ENCODE measurements around the gene RPP21.

The RPP21 gene

DNA sequence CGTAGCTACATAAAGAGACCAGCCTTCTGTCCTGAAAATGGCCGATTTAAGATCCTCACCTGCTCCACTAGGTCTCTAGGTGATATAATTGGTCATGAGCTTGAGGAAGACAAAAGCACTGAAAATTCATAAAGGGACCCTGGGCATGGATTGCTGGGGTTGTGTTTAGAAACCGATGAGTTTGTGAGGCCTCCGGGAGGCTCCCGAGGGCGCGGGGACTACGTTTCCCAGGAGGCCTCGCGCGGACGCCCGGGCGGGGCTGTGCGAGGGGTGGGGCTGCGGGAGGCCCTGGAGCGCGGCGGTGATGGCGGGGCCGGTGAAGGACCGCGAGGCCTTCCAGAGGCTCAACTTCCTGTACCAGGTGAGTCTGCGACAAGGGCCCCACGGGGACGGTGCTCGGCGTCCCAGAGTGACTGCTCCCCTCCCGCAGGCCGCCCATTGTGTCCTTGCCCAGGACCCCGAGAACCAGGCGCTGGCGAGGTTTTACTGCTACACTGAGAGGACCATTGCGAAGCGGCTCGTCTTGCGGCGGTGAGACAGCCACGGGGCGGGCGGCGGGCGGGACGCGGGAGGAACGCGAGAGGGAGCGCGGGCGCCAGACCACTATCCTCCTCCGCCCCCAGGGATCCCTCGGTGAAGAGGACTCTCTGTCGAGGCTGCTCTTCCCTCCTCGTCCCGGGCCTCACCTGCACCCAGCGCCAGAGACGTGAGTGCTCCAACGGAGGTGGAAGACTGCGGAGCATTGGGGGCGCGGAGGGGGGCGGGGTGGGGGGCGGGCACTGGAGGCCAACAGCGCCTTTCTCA is at the start of gene RPP21:
Gene RPP21 (plus strand): TSS at position 289 of the 804 bp plus-strand sequence. CDS start 16 bp downstream, at position 305.
- DNase-seq: peak; percentile 77 to 96 (median 92)
- intact Hi-C loops (cut with DNase I): loop anchor here (2.0 kb wide), 1 partner anchor 18 kb away; the partner anchor contains the start of gene TRIM39

DNA sequence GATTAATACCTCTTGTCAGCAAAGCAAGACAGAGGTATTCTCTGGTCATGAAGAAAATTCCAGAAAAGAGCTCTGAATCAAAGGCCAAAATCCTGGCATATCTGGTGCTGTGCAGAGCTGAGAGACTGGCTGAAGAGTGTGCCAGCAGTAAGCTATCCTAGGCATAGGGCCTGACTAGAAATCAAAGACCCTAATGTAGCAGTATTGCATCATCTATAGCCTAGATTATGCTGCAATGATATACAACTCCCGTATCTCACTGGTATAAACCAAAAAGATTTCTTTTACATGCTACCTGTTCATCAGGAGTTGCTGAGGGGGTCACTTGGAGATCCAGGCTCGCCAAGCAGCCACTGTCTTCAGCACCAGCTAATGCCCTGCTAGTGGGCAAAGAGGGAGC is 49.1 kb upstream of the RPP21 start:
- intact Hi-C loops (cut with DNase I): no loop called here
- no peak for DNase-seq

DNA sequence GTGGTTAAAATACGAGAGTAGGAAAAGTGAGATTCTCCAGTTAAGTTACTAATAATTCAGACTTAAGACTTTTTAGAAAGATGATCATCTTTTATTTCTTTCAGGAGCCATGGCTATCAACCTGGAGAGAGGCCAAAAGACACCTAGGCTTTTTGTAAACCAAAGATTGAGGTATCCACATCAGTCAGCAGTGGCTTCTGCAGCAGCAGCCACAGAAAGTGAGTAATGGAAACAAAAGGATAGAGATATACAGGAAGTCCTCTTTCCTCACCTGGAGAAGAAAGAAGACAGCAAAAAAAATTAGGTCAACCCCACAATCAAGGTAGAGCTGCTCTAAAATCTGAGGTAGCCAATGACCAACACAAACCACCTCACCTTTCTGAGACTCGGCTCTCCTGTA is 41.0 kb upstream of the RPP21 start:
- no peak for DNase-seq
- intact Hi-C loops (cut with DNase I): no loop called here

DNA sequence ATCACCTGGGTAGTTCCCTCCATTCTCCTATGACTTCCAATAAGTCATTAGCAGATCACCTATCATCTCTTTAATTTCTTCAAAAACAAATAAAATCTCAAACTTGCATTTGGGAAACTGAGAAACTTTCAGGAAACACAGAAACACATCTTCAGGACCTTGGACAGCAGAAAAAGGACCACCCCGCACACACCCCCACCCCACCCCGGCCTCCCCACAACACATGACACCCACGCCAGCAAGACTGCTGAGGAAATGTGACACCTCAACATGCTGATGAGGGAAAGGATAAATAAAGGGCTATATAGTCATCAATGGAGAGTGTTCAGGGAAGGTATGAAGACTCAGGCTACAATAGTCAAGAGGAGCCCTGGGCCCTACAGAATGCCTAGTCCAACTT is 33.9 kb upstream of the RPP21 start:
- DNase-seq: no peak
- intact Hi-C loops (cut with DNase I): no loop called here

DNA sequence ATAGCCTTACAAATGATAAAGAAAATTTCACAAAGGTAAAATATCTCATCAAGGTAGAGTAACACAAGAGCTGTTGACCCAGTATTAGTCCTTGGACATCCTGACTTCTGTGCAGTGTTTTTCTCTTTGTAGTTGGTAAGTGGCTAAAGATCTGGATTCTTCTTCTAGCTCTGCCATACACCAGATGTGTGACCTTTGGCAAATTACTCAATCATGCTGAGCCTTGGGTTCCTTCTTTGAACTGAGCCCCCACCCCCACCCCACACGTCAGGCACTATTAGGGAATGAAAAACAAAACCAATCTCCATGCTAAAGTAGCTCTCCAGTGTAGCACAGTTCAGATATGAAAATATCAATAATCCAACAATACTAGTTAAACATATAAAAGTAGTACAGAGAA is 33.3 kb upstream of the RPP21 start:
- no peak for DNase-seq
- intact Hi-C loops (cut with DNase I): no loop called here

DNA sequence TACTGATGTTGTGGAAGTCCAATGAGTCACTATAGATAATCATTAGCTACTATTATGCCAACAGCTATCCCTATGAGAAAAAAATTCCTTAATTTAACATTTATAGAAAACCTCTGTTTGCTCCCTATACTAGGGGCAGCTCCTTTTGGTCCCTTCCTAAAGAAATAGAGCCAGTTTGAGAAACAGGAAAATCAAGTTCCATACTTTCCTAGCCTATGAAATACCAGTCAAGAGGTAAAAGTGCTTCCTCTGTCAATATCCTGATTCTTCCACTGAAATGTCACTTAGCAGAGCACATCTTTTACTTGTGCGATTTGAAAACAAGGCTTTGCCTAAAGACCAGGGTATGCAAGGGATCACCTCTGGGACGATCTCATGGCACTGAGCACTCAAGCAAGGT is 32.7 kb upstream of the RPP21 start:
- intact Hi-C loops (cut with DNase I): no loop called here
- DNase-seq: no peak

DNA sequence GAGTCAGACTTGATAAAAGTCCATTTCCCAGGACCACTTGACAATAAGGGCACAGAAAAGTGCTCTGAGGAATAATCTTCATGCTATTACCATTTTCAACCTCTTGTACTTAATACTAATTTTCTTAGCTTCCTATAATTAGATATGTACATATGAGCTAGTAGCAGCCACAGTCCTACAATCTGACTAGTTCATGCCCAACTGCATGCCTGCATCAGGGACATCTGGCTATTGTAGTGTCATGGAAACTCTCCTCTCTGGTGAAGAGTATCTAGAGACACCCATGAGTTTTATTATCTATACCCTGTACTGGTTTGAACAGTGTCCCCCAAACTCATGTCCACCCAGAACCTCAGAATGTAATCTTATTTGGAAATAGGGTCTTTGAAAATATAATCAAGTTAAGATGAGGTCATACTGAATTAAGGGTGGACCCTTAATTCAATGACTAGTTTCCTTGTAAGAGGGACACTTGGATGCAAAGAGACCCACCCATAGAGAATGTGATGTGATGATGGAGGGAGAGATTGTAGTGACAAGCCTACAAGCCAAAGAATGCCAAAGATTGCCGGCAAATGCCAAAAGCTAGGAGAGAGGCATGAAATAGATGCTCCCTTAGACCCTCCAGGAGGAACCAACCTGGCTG is 32.2 kb upstream of the RPP21 start:
- intact Hi-C loops (cut with DNase I): no loop called here
- no peak for DNase-seq

DNA sequence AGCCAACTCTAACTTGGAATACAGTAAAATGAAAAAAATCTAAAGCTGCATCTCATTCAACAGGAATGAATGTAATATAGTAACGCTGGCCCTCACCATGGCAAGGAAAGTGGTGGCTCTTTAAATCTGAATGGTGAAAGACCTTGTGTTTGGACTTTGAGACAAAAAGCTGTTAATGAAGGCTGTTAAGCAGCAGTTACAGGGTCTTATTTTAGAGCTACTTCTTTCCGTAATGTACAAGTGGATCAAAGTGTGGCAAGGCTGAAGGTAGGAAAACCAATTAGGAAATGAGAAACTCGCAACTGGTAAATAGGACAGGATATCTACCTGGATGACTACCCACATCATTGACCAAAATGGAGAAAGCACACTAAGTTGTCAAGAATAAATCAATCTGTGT is 29.8 kb upstream of the RPP21 start:
- intact Hi-C loops (cut with DNase I): no loop called here
- no peak for DNase-seq

DNA sequence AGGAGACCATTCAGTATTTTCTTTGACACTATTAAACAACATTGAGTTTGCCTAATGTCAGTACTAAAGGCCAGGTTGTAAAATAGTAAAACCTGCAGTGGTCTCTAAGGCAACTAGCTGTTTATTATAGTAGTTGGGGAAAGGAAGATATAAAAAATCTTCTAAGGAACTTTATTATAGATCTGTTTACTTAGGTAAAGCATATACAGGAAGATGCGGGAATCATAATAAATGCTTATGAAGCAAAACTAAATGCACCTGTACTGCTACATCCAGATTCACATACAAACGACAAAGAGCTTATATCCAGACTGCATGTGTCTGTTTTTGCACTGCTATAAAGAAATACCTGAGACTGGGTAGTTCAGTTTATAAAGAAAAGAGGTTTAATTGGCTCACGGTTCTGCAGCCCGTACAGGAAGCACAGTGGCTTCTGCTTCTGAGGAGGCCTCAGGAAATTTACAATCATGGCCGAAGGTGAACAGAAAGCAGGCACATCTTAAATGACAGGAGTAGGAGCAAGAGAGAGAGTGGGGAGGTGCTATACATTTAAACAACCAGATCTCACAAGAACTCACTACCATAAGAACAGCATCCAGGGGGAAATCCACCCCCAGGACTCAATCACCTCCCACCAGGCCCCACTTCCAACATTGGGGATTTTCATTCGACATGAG is 26.9 kb upstream of the RPP21 start:
- no peak for DNase-seq
- intact Hi-C loops (cut with DNase I): no loop called here

DNA sequence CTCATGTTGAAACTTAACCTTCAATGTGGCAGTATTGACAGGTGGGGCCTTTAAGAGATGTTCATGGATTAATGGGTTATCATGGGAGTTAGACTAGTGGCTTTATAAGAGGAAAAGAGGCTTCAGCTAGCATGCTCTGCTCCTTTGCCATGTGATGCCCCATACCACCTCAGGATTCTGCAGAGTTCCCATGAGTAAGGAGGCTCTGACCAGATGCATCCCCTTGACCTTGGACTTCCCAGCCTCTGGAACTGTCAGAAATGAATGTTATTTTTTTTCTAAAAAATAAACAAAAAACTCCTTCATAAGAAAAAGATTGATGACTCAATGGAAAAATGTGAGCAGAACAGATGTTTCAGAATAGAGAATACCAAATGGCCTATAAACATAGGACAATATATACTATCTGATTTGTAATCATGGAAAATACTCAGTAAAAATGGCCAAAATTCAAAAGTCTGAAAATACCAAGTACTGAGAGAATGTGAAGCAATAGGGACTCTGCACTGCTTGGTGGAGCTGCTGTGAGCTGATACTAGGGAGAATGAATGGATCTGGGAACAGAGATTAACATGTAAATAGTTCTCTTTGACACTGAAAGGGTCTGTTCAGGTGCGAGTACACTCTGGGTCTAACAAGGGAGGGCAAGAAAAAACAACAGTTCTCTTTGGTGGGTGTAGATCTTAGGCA is 25.7 kb upstream of the RPP21 start:
- no peak for DNase-seq

DNA sequence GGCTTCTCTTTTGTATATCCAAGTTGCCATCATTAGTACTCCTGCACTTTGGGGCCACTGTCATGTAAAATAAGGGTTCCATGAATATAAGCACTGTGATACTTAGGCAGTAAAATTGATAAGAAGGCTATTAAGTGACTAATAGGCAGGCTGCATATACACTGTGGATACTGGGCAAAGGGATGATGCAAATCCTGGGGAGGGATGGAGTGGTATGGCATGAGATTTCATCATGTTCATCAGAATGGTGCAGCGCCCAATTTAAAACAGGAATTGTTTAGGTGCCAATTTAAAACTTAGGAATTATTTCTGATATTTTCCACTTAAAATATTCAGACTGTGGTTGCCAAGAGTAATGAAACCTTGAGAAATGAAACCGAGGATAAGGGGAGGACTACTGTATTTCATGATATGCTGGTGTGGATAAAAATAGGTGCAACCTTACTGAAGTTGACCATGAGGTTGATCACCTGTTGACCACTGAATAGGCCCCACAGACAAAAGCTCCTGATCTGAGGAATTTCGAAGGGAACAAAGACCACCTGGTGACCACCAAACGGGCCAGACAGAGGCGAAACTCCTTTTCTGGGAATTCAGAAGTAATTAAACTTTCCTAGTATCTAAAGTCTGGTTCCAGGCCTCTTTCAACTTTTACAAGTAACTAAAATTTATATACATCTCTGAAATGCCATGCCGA is 23.1 kb upstream of the RPP21 start:
- no peak for DNase-seq
- intact Hi-C loops (cut with DNase I): no loop called here

More for the DNA sequence above, 25.7 kb upstream of the RPP21 start:
- intact Hi-C loops (cut with DNase I): no loop called here

DNA sequence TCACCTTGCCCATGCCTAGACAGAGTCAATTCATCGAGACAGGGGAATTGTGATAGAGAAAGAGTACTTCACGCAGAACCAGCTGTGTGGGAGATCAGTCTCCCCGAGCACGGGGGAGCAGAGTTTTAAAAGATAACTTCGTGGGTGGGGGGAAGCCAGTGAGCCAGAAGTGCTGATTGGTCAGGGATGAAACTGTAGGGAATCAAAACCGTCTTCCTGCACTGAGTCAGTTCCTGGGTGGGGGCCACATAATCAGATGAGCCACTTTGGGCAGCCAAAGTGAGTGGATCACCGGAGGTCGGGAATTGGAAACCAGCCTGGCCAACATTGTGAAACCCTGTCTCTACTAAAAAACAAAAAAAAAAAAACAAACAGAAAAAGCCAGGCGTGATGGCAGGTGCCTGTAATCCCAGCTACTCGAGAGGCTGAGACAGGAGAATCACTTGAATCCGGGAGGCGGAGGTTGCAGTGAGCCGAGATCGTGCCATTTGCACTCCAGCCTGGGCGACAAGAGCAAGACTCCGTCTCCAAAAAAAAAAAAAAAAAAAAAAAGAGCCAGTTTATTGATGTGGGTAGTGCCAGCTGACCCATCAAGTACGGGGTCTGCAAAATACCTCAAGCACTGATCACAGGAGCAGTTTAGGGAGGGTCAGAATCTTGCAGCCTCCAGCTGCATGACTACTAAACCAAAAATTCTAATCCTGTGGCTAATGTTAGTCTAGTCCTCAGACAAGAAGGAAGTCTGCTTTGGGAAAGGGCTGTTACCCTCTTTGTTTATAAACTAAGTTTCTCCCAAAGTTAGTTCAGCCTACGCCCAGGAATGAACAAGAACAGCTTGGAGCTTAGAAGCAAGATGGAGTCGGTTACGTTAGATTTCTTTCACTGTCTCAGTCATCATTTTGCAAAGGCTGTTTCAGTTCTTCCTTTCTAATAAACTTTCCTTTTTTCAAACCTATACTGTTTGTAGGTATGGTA is 22.1 kb upstream of the RPP21 start:
- DNase-seq: peak in 2 of 42 donors; percentile 12 to 37
- intact Hi-C loops (cut with DNase I): no loop called here

DNA sequence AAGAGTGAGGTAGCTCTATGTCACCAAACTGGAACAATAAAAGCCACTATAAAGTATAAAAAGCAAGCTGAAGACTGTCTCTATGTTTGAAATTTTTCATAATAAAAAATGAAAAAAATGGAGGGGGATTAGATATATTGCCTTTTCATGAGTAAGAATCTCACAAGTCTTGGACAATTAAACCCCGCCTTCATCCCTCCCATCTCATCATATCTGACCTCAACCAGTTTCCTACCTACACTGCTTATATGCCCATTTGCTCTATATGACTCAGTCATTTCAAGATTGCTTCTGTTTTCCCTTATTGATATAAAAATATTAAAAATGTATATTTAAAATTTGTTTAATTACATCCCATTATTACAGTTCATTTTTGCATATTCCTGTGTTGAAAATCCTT is 21.1 kb upstream of the RPP21 start:
- intact Hi-C loops (cut with DNase I): no loop called here

DNA sequence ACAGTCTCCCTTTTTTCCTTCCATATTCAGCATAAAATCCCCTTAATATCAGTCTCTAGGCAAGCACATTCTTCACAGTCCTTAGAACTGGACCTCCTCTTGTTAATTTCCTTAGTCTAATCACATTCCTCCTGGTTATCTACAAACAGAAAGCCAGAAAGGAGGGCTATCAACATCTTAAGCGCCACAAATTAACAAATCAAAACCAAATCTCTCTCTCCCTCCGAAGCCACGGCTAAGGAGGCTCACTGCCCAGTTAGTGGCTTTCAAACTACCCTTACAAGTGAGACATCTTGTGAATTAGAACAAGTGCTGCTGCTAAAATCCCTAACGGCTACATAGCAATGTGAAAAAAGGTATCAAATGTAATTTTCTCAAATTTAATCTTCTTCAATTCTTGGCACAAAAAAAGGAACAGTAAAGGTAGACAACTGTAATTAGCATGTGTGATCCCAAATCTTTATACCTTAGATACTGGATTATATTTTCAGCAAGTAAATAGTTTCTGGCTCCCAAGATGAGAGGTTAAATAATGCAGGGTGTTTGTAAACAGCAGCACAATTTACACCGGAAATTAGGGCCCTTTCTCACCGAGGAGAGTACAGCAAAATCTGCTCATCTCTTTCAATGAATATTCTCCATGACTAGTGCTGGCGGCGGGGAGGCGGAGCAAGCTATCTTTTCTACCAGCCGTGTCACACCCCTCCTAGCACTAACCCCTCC is 19.6 kb upstream of the RPP21 start:
- DNase-seq: peak in 41 of 42 donors; percentile 21 to 86 (median 62)
- intact Hi-C loops (cut with DNase I): no loop called here

More for the DNA sequence above, 21.1 kb upstream of the RPP21 start:
- DNase-seq: no peak

DNA sequence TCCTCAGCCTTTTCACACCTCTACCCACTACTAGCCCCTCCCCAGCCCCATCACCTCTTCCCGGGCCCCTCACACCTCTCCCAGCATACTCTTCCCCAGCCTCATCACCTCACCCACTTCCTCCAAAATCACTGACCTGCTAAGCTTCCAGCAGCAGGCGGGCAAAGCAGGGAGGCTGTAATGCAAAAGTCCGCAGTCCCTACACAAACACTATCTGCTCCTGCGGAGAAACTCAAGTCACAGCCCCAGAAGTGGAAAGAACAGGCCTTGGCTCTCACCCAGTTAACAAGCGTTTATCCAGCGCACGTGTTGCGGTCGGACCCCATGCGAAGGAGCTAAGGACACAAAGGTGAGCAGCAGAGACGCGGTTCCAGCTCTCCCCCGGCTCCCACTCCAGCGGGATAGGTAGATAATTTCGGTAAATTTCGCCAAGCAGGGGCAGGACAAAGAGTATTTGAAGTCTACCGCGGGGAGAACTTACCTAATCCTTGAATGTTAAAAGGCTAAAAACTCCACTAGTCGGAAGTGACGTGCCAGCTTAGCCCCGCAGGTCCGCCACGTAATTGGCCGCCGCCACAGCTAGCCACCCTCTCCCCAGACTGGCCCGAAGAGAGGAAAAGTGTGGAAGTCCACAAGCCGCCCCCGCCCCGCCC is 19.0 kb upstream of the RPP21 start:
- intact Hi-C loops (cut with DNase I): loop anchor here (2.0 kb wide), 1 partner anchor 19 kb away; the partner anchor contains the start of gene RPP21
- peak in 20 of 42 donors; percentile 13 to 89 (median 79) for DNase-seq

DNA sequence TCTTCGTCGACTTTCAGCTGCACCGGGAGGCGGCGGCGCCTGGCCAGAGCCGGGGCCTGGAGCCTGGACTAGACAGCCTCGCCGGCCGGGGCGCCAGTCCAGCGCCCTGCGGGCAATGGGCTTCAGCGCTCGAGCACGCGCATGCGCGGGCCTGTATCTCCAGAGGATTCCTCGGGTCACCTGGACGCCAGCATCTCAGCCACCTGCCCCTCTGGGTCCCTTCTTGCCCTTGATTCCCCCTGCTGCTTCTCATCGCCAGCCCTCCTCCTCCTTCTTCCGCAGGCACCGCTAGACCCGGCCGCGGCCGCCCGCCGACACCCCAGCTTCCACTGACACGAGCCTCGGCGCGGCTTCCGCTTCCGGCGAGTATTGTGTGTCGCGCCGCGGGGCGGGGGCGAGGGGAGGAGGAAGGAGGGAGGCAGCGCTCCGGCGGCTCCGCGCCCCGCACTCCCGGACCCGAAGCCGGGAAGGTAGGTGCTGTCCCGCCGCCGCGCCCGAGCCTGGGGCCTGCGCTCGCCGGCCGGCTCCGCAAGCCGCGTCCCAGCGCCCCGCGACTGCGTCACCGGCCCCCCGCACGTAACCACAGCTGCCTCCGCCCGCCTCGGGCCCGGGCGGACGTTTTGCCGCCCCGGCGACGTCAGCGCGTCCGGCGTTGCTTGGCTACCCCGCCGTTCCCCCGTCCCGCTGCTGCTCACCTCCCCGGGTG is 18.3 kb upstream of the RPP21 start, which contains the start of gene TRIM39:
Gene TRIM39 (plus strand): TSS at position 402 of the 706 bp plus-strand sequence. CDS start 2,391 bp downstream, outside the sequence.
- peak; percentile 68 to 95 (median 90) for DNase-seq
- intact Hi-C loops (cut with DNase I): loop anchor here (2.0 kb wide), 1 partner anchor 18 kb away; the partner anchor contains the start of gene RPP21
